GM10266 (cell line): ENCODE measurements around the gene CORO2A.

Experiments used
- DNase-seq: peaks from one replicate; pipeline ENCODE4 v3.0.0; 2012; ENCODE audit errors: extremely low spot score
- TF ChIP-seq, protein P1 (sequence below): IDR thresholded peaks from 2 replicates; pipeline ENCODE4 v1.5.1; 2012; ENCODE audit warnings: mild to moderate bottlenecking, low read depth; ENCODE audit not compliant: control insufficient read depth, insufficient read depth; ENCODE audit errors: missing control alignments

The CORO2A gene

DNA sequence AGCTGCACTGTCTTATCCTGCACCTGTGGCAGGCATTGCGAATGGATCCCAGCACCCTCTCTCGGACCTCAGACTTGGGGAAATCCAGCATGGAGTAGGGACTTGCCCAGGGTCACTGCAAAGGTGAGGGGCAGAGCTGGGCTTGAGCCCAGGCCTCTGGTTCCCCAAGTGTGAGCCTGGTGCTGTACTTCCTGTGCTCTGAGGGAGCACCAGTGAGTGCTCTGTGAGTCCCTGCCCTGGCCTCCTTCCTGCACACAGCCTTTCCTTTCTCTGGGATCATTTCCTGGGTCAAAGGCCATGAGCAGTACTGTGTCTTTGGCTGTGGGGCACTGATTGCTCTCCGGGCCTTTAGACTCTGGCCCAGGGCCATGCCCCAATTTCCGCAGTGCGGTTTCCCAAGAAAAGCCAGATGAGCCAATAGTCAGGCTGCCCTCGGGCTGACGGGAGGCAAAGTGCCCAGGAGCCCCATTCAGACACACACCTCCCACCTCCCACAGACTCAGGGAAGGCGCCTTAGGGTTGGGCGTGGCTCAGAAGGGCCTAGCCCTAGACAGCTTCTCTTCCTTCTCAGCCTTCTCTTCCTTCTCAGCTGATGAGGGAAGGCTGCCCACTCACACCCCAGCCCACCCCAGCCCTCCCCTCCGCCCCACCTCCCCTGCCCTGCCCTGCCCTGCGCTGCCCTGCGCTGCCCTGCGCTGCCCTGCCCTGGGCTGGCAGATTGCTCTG lies 50.1 kb downstream of the CORO2A start:
- DNase-seq = no peak
- TF ChIP-seq, protein P1, sequence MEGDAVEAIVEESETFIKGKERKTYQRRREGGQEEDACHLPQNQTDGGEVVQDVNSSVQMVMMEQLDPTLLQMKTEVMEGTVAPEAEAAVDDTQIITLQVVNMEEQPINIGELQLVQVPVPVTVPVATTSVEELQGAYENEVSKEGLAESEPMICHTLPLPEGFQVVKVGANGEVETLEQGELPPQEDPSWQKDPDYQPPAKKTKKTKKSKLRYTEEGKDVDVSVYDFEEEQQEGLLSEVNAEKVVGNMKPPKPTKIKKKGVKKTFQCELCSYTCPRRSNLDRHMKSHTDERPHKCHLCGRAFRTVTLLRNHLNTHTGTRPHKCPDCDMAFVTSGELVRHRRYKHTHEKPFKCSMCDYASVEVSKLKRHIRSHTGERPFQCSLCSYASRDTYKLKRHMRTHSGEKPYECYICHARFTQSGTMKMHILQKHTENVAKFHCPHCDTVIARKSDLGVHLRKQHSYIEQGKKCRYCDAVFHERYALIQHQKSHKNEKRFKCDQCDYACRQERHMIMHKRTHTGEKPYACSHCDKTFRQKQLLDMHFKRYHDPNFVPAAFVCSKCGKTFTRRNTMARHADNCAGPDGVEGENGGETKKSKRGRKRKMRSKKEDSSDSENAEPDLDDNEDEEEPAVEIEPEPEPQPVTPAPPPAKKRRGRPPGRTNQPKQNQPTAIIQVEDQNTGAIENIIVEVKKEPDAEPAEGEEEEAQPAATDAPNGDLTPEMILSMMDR = no peak

DNA sequence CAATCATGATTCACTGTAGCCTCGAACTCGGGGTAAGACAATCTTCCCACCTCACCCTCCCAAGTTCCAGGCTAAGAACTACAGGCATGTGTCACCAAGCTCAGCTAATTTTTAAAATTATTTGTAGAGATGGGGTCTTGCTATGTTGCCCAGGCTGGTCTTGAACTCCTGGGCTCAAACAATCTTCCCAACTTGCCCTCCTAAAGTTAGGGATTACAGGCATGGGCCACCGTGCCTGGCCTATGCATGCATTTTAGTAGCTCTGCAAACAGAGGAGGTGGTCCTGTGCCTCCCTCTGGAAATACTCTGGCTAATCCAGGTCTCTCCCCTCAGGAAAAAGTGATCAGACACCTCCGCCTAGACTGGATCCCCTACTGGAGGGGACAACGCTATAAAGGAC lies 51.9 kb downstream of the CORO2A start:
- TF ChIP-seq, protein P1 = no peak
- no peak for DNase-seq

DNA sequence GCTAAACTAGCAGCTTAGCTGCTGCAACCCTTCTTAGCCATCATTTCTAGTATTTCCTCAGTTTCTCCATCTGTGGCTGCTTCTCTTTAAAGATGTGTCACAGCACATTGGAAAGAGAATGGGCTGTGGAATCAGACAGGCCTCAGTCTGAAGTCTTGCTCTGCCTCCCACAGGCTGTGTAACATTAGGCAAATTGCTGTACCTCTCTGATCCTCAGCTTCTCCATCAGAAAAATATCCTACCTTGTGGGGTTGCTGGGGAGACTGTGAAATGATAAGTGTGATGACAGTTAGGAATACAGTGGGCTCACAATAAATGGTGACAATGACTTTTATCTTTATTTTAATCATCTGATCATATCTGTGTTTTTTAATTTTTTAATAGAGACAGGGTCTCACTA lies 55.9 kb downstream of the CORO2A start:
- TF ChIP-seq, protein P1 = no peak
- DNase-seq = no peak

DNA sequence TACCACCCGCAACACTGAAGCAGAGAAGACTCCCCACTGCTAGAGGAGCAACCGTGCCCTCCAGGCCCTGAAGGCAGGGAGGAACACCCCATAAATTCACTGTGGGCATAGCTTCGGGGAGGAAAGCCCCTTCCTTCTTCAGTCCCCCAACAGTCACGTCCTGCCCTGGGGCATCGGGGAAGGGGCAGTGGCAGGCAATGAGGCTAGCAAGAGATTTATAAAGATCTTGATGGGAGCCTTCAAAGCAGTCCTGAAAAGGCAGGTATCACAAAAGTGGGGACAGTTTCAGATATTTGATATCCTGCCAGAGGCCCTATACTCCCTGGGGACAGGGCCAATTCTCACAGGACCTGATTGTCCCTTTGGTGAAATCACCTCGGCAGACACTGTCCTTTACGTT lies 56.5 kb downstream of the CORO2A start:
- DNase-seq = no peak
- TF ChIP-seq, protein P1 = no peak

DNA sequence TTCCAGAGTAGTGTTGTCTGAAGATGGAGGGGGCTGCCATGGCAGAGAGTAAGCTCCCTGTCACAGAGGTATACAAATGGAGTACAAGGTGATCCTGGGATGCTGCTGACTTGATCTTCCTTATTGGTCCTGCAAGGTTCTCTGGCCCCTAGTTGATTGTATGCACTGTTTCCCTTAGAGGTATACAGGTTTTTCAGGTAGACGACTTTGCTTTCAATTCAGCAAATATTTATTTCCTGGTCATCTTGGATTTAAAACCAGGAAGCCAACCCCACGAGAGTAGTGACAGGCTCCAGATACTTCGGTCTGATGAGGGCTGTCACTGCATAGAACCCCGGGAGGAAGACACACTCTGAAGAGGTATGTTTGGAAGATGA lies 56.9 kb downstream of the CORO2A start:
- DNase-seq = no peak
- TF ChIP-seq, protein P1 = no peak

DNA sequence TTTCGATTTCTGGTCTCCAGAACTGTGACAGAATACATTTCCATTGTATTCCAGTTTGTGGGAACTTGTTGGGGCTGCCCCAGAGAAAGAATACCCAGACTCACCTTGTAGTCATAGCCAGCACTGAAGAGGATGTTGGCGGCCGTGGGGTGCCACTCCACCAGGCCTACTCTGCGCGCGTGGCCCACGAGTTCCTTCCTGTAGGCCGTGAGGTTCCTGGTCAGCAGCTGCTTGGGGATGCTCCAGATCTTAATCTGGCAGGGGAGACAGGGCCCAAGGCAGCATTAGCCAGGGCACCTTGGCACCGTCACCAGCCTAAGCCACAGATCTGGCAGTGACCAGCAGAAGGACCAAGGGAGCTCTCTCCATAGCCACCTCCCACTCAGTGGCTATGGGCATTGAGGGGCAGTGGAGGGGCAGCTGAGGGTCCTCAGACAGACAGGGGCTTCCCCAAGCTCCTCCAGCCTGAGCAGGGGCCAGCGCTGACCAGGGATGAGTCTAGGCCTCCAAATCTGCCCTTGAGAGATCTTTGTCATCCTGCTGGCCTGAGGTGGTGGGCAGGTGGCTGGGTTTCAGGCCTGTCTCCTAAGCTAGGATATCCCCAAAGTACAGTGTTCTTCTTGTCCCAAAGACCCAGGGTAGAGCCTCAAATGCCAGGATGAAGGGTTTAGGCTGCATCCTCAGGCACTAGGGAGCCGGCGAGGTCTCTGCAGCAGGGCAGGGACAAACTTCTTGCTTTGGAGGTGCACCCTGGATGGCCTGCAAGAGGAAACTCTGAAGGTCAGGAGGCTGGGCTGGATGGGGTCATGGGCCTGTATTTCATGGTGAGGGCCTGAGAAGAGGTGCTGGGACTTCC lies 57.5 kb downstream of the CORO2A start:
- TF ChIP-seq, protein P1 = no peak
- no peak for DNase-seq
